ENCODE measurements around the gene FHL1.

GRCh38 chrX:136130931-136131833 is 16.2 kb upstream of the FHL1 start:
- TF ChIP-seq CTCF (IDR thresholded peaks at IDR 0.05 in 2 of 3, conservative IDR thresholded peaks at IDR 0.05 in 1 of 3; ENCODE audit: borderline replicate concordance in 1 of 3, insufficient read depth in 1 of 3, low read depth in 2 of 3, low read length in 2 of 3) (no peak), EGR1 (IDR thresholded peaks at IDR 0.05; ENCODE audit: low read depth) (no peak), POLR2A (IDR thresholded peaks at IDR 0.05; ENCODE audit: borderline replicate concordance, extremely low read depth, insufficient read depth, insufficient read length) (no peak), SRF (IDR thresholded peaks at IDR 0.05; ENCODE audit: low read depth) (no peak), CEBPB (IDR thresholded peaks at IDR 0.05; ENCODE audit: low read depth) (peak; percentile 68), EZH2 (IDR thresholded peaks at IDR 0.05) (no peak), POLR2AphosphoS5 (IDR thresholded peaks at IDR 0.05; ENCODE audit: low read depth, low read length) (no peak)
